Activated CD8-positive, alpha-beta T cell treated with anti-CD3 and anti-CD28 coated beads for 36 hours (primary cell): Measurements from ENCODE around the gene EGFR. TPM values are rescaled to one million over a fixed set of nuclear protein-coding genes. Genes with fewer than 3 reads are reported as not detected.

ENCODE experiments used
- ATAC-seq: fragments of 200-7000 bp; cut with Tn5 transposase; one replicate; pipeline ENCODE4 v1.10.0; 2021; ENCODE audit warnings: mild to moderate bottlenecking, moderate library complexity
- CTCF ChIA-PET: fragments of 350-600 bp; sonication (Branson Sonifier 250); formaldehyde crosslinking; loops from one replicate; lab custom pipeline; 2021; ENCODE audit warnings: antibody characterized with exemption; lab: Charles Lee
- POLR2A ChIA-PET: fragments of 350-600 bp; sonication (Branson Sonifier 250); formaldehyde crosslinking; loops from one replicate; lab custom pipeline; 2021; ENCODE audit warnings: antibody characterized with exemption; lab: Charles Lee
- DNase-seq: peaks from one replicate; pipeline ENCODE4 v3.0.0-alpha.2; 2020
- H3K27ac Mint-ChIP-seq: one replicate; pipeline ENCODE4 v1.8.0; 2021; ENCODE audit warnings: mild to moderate bottlenecking, mixed read lengths
- H3K27me3 Mint-ChIP-seq: one replicate; pipeline ENCODE4 v1.8.0; 2021; ENCODE audit warnings: mixed read lengths
- H3K36me3 Mint-ChIP-seq: one replicate; pipeline ENCODE4 v1.8.0; 2021; ENCODE audit warnings: low read depth, mixed read lengths
- H3K4me1 Mint-ChIP-seq: one replicate; pipeline ENCODE4 v1.8.0; 2021; ENCODE audit warnings: low read depth, mixed read lengths
- H3K4me3 Mint-ChIP-seq: one replicate; pipeline ENCODE4 v1.8.0; 2021; ENCODE audit warnings: mild to moderate bottlenecking, moderate library complexity, mixed read lengths
- H3K9me3 Mint-ChIP-seq: one replicate; pipeline ENCODE4 v1.8.0; 2021; ENCODE audit warnings: mixed read lengths
- intact Hi-C: fragments of 100-400 bp; cut with micrococcal nuclease; formaldehyde crosslinking; loops from one replicate; pipeline ENCODE4 v1.10.0; 2022
- total RNA-seq, 2 experiments: library from RNA; stranded (reverse); gene quantifications; one replicate each; pipeline ENCODE4 v1.2.3, GENCODE V29; 2021
- TF ChIP-seq, protein P1 (sequence below): fragments of 200-600 bp; IDR thresholded peaks from one replicate; pipeline ENCODE4 v1.8.0; 2022; ENCODE audit warnings: antibody characterized with exemption, mild to moderate bottlenecking

EGFR gene
- total RNA-seq, 2 experiments from 2014 or later = not detected

DNA sequence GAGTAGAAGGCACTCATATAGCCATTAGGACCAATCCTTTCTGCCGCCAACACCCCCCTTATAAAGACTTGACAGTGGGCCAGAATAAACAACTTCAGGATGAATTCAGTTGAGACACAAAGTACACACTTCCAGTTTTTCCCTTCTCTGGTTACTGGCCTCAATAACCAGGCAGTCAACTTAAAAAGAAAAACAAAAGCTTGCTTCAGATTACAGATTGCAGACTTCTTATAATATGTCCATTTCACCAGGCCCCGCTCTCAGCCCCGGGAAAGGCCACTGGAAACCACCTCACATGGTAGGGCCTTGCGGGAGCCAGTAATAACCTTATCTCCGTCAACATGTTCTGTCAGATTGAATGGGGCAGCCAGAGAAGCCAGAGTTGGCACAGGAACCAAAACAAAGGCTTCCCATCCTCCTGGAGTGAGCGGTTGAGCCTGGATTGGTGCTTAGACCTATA is 108.8 kb downstream of the EGFR start:
- ChIA-PET POLR2A (no interaction called here), CTCF (no interaction called here)
- peaks cover 11% of the 10 kb centered on the region for H3K27me3 Mint-ChIP-seq
- intact Hi-C loops = no loop called here
- no peaks in the 10 kb centered on the region for H3K9me3 Mint-ChIP-seq
- H3K4me3 Mint-ChIP-seq = no peak overlapping the region
- TF ChIP-seq, protein P1, sequence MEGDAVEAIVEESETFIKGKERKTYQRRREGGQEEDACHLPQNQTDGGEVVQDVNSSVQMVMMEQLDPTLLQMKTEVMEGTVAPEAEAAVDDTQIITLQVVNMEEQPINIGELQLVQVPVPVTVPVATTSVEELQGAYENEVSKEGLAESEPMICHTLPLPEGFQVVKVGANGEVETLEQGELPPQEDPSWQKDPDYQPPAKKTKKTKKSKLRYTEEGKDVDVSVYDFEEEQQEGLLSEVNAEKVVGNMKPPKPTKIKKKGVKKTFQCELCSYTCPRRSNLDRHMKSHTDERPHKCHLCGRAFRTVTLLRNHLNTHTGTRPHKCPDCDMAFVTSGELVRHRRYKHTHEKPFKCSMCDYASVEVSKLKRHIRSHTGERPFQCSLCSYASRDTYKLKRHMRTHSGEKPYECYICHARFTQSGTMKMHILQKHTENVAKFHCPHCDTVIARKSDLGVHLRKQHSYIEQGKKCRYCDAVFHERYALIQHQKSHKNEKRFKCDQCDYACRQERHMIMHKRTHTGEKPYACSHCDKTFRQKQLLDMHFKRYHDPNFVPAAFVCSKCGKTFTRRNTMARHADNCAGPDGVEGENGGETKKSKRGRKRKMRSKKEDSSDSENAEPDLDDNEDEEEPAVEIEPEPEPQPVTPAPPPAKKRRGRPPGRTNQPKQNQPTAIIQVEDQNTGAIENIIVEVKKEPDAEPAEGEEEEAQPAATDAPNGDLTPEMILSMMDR = no peak
- H3K4me1 Mint-ChIP-seq = peaks cover 2% of the 10 kb centered on the region
- no peak overlapping the region for H3K27ac Mint-ChIP-seq
- no peaks in the 10 kb centered on the region for H3K36me3 Mint-ChIP-seq
- DNase-seq = no peak
- no peak for ATAC-seq

DNA sequence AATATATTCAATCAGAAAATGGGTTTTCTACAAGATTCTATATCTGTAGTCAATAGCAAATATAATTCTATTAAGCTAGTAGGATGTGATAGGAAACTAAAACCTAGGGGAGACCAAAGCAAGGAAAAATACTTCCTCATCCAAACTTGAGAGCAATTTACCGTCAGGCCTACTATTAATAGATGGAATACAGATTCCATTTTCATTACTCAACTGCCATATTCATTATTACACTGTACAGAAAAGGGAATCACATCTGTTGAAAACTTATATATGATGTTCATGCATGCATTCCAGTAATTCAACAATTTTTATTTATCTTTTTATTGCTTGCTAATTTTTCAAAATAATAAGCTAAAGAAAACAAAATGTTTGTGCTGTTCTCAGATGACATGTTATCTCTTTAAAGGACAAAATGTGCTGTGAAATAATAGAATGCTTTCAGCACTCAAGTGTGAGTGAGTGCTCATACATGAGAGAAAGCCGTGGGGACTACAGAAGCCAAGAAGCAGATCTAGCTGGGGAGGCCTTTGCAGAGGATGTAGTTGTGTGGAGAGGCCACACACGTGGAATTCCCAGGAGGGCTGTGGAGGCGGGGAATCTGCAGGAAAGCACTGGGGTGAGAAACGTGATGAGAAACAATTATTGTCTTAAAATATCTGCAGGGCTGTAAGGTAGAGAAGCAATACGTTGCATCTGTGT is 110.0 kb downstream of the EGFR start:
- no peaks in the 10 kb centered on the region for H3K36me3 Mint-ChIP-seq
- peaks cover 8% of the 10 kb centered on the region for H3K4me1 Mint-ChIP-seq
- ATAC-seq (no peak), DNase-seq (no peak)
- no peak overlapping the region for H3K4me3 Mint-ChIP-seq
- no peaks in the 10 kb centered on the region for H3K9me3 Mint-ChIP-seq
- intact Hi-C loops = no loop called here
- H3K27me3 Mint-ChIP-seq = peaks cover 11% of the 10 kb centered on the region
- CTCF ChIA-PET = interaction anchor here (1.3 kb wide), 1 partner anchor 125 kb away, joined by 3 read pairs; no protein-coding TSS in a partner anchor
- TF ChIP-seq, protein P1 = no peak
- POLR2A ChIA-PET = no interaction called here
- H3K27ac Mint-ChIP-seq = no peak overlapping the region

DNA sequence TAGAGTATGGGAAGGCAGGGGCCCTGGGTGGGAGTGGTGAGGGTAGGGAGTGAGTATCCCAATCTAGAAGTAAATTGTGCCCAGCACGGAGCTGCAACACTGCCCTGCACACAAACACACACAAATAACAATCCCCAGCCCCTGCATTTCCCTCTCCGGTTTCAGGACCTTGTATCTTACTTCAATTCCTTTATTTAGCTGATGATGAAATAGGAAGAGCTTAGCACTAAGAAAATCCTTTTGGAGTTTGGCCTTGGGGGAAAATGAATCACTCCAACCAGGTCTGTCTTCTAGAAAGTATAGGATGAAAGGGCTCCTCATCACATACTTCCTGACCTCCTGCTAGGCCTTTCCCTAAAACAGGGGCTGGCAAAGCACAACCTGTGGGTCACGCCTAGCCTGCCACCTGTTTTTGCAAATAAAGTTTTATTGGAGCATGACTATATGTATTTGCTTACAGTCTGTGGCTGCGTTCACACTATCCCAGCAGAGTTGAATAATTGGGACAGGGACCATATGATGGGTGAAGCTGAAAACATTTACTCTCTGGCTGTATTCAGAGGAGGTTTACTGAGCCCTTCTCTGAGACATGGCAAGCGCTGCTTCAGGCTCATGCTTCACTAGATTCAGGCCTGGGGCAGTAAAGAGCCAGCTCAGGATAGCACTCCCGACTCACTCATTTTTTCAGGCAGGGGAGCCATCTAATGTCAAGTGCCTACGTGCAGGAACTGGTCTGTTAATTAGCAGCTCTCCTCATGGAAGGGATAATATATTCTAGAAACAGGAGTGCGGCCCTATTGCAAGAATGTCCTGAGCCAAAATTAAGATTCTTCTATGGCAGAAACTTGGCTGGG is 111.0 kb downstream of the EGFR start:
- ATAC-seq (no peak), DNase-seq (no peak)
- Mint-ChIP-seq H3K36me3 (no peaks in the 10 kb centered on the region), H3K27ac (no peak overlapping the region), H3K9me3 (no peaks in the 10 kb centered on the region), H3K4me3 (no peak overlapping the region), H3K27me3 (peaks cover 11% of the 10 kb centered on the region), H3K4me1 (peaks cover 8% of the 10 kb centered on the region)
- CTCF ChIA-PET = interaction anchor here (1.3 kb wide), 1 partner anchor 124 kb away, joined by 3 read pairs; no protein-coding TSS in a partner anchor
- intact Hi-C loops = no loop called here
- TF ChIP-seq, protein P1 = no peak
- POLR2A ChIA-PET = no interaction called here

DNA sequence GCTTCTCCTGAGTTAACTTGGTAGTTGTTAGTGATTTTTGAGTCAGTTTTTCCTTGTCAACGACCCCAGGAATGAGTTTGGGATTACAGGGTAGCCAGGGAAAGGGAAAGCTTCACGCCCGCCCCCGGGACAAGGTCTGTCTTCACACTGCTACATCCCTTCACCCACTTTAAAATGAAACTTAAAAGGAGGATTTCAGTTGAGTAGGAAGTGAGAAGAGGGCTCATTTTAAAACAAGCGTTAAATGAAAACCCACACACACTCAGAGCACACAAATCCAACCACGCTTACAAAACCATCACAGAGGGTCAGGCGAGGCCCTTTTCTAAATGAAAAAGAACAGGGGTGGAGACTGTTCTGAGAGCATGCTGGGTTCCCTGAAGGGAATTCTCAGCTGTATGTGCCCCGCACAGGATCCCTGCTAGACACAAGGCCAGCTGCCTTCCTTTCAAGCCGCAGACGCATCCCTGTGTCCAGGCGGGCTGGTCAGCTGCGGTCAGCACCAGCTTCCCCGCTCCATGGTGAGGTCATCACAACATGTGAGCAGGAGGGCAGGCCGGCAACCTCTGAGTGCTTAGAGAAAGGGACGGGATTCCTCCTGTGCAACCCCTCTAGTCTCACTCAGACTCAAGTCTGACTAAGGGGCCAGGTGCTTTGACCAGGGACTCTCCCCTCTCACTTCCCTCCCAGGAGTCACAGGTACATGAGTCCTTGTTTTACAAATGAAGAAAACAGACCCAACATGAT is 111.8 kb downstream of the EGFR start:
- DNase-seq = no peak
- ChIA-PET CTCF (interaction anchor here (1.3 kb wide), 1 partner anchor 124 kb away, joined by 3 read pairs; no protein-coding TSS in a partner anchor), POLR2A (no interaction called here)
- peak; percentile 40 for ATAC-seq
- intact Hi-C loops = no loop called here
- peaks cover 11% of the 10 kb centered on the region for H3K4me1 Mint-ChIP-seq
- peaks cover 11% of the 10 kb centered on the region for H3K27me3 Mint-ChIP-seq
- TF ChIP-seq, protein P1 = no peak
- H3K36me3 Mint-ChIP-seq = no peaks in the 10 kb centered on the region
- no peaks in the 10 kb centered on the region for H3K9me3 Mint-ChIP-seq
- no peak overlapping the region for H3K27ac Mint-ChIP-seq
- no peak overlapping the region for H3K4me3 Mint-ChIP-seq
